Adrenal gland (tissue), 12 donors: ENCODE results near the gene PRH1. TPM values are rescaled to one million over a fixed set of nuclear protein-coding genes. Genes with fewer than 3 reads are reported as not detected.

Experiments used
- DNase-seq, 7 donors: peaks; one replicate each; pipeline ENCODE4 v3.0.0-alpha.2; 2019 to 2020
- H3K27ac ChIP-seq, 5 donors: fragments of 200-600 bp; sonication (generic) in 4 of 5; 1 replicate in 3 of 5; 2 replicates in 2 of 5; pipeline versions ENCODE4 v1.5.1 to v1.8.0; 2016 to 2020; ENCODE audit warnings: mild to moderate bottlenecking in 1 of 5
- H3K27me3 ChIP-seq: fragments of 200-600 bp; 2 replicates; pipeline ENCODE4 v1.8.0; 2021
- H3K36me3 ChIP-seq, 2 donors: fragments of 200-600 bp; replicated peaks in 1 of 2; 1 replicate in 1 of 2; 2 replicates in 1 of 2; pipeline versions ENCODE4 v1.5.1 to v1.8.0; 2018 to 2022
- H3K4me1 ChIP-seq, 2 donors: fragments of 200-600 bp; replicated peaks in 1 of 2; 1 replicate in 1 of 2; 2 replicates in 1 of 2; pipeline versions ENCODE4 v1.5.1 to v1.8.0; 2018 to 2021
- H3K4me3 ChIP-seq, 4 donors: fragments of 200-600 bp; sonication (generic) in 3 of 4; one replicate each; pipeline ENCODE4 v1.5.1; 2016 to 2018
- H3K9me3 ChIP-seq, 3 donors: fragments of 200-600 bp; sonication (generic) in 1 of 3; replicated peaks in 1 of 3; 1 replicate in 2 of 3; 2 replicates in 1 of 3; pipeline versions ENCODE4 v1.5.1 to v1.8.0; 2016 to 2021
- CTCF ChIP-seq, 6 experiments: fragments of 450-650 bp in 4 of 6; fragments of 200-600 bp in 2 of 6; sonication (generic) in 1 of 6; IDR thresholded peaks; 1 replicate in 5 of 6; 2 replicates in 1 of 6; pipeline versions ENCODE4 v1.5.1 to v1.8.0; 2016 to 2021; ENCODE audit warnings: antibody characterized with exemption in 6 of 6, mild to moderate bottlenecking in 2 of 6, moderate library complexity in 1 of 6
- POLR2A ChIP-seq, 2 donors: fragments of 450-650 bp; IDR thresholded peaks; one replicate each; pipeline ENCODE4 v1.6.1; 2017; ENCODE audit warnings: antibody characterized with exemption in 2 of 2, mild to moderate bottlenecking in 2 of 2, moderate library complexity in 1 of 2
- WGBS, 4 donors: extraction: QIAGEN DNeasy Blood & Tissue Kit in 2 of 4; methylation state at CpG; one replicate each; pipeline versions ENCODE4 v1.1.5 to v1.1.7; 2013 to 2017; 5-methylcytosine and 5-hydroxymethylcytosine counted together
- intact Hi-C, 2 donors: fragments of 100-400 bp; cut with DNase I; formaldehyde crosslinking; loops; one replicate each; pipeline versions ENCODE4 v1.14.1 to v1.15.0; 2022 to 2023
- polyA plus RNA-seq, 3 donors: library from polyadenylated mRNA; stranded (reverse); fragments of 200-250 nt in 2 of 3; fragments of 350-450 nt in 1 of 3; fragmentation: Illumina TruSeq in 1 of 3; extraction: RNeasy Lipid Tissue Mini Kit (QIAGEN cat#74804) in 1 of 3; gene quantifications; one replicate each; pipeline ENCODE4 v1.2.3, GENCODE V29; 2013 to 2014
- small RNA-seq, 2 donors: library from RNA; depleted of rRNA; stranded (forward); fragments of <200 nt; gene quantifications; one replicate each; pipeline ENCODE3, GENCODE V24; 2016
- total RNA-seq, 9 donors: library from RNA; depleted of rRNA in 4 of 9; stranded (reverse); fragments of >200 nt in 4 of 9; fragments of 120-200 nt in 1 of 9; fragmentation: NEBNext Ultra II Directional in 1 of 9; extraction: Animal tissue kit (Norgen Biotek cat#: 25700) in 1 of 9; gene quantifications; one replicate each; pipeline versions ENCODE4 v1.1.0 to v1.2.4, GENCODE V29; 2013 to 2023
- donor health status: healthy with polysubstance abuse.
- donor health status: Bipolar disorder and iron deficiency.
- donor health status: DM: yes; HTN: yes; CAD: no.
- donor health status: DM: no; HTN: no; CAD: no.
- donor health status: DM: no; HTN: no; CAD: no.
- donor health status: DM: yes; HTN: yes; CAD: no.

PRH1 gene
- total and polyA plus RNA-seq, 12 donors = 4.3 to 81.4 (median 17.0) TPM

GRCh38 chr12:10847744-10848143 lies 36.3 kb downstream of the PRH1 start:
- DNase-seq = no peak
- no peak overlapping the region for H3K27ac ChIP-seq
- no peaks in the 10 kb centered on the region for H3K4me1 ChIP-seq
- 18 to 37% (median 29%) methylated on average over 2 of the region's 2 CpGs for WGBS, 4 donors
- no peaks in the 10 kb centered on the region for H3K9me3 ChIP-seq
- H3K36me3 ChIP-seq = no peaks in the 10 kb centered on the region
- TF ChIP-seq CTCF (IDR thresholded peaks at IDR 0.05) (no peak), POLR2A (IDR thresholded peaks at IDR 0.05) (no peak)
- H3K27me3 ChIP-seq = no peaks in the 10 kb centered on the region
- H3K4me3 ChIP-seq = no peak overlapping the region
- intact Hi-C loops = no loop called here

GRCh38 chr12:10842862-10843261 lies 41.2 kb downstream of the PRH1 start:
- no peak for DNase-seq
- WGBS, 4 donors = 94 to 100% (median 97%) methylated on average over 2 of the region's 2 CpGs
- H3K36me3 ChIP-seq = no peaks in the 10 kb centered on the region
- intact Hi-C loops = no loop called here
- H3K27ac ChIP-seq = no peak overlapping the region
- H3K4me1 ChIP-seq = no peaks in the 10 kb centered on the region
- H3K27me3 ChIP-seq = no peaks in the 10 kb centered on the region
- no peak for TF ChIP-seq POLR2A (IDR thresholded peaks at IDR 0.05)
- no peak for TF ChIP-seq CTCF (IDR thresholded peaks at IDR 0.05)
- H3K9me3 ChIP-seq = no peaks in the 10 kb centered on the region
- H3K4me3 ChIP-seq = no peak overlapping the region

- intact Hi-C loops = no loop called here
- Histone ChIP-seq H3K4me3 (no peak overlapping the region), H3K9me3 (no peaks in the 10 kb centered on the region), H3K36me3 (no peaks in the 10 kb centered on the region), H3K4me1 (no peaks in the 10 kb centered on the region), H3K27ac (no peak overlapping the region), H3K27me3 (no peaks in the 10 kb centered on the region)
- no peak for DNase-seq
- 90 to 93% (median 91%) methylated on average over 3 of the region's 3 CpGs for WGBS, 4 donors
- TF ChIP-seq POLR2A (IDR thresholded peaks at IDR 0.05) (no peak), CTCF (IDR thresholded peaks at IDR 0.05) (no peak)
Observed at GRCh38 chr12:10838461-10838860, 45.6 kb downstream of the PRH1 start.

Small RNA genes within 50 kb of the gene (small RNA-seq; reads per million reads assigned to genes)
- gene PRR4 = 0 reads per million in 2 donors

Other genes with a start within 250 kb of the PRH1 start
- gene STYK1, start 210.2 kb downstream of the PRH1 start, total RNA-seq = not detected
- under 1 TPM; 0.08 to 0.13 (median 0.10) TPM for gene STYK1, start 210.2 kb downstream of the PRH1 start, polyA plus RNA-seq
- 100 to 1,000 TPM in 8 of 9 donors, 10 to 100 TPM in 1; 72.6 to 294 (median 154) TPM for gene YBX3, start 160.9 kb downstream of the PRH1 start, total RNA-seq
- 100 to 1,000 TPM; 113 to 336 (median 255) TPM for gene YBX3, start 160.9 kb downstream of the PRH1 start, polyA plus RNA-seq
- under 1 TPM in 1 of 9 donors, not detected in 8; 0.22 TPM for gene TAS2R7, start 81.6 kb downstream of the PRH1 start, total RNA-seq
- not detected for gene TAS2R7, start 81.6 kb downstream of the PRH1 start, polyA plus RNA-seq
- under 1 TPM in 4 of 9 donors, not detected in 5; 0.18 to 0.91 (median 0.33) TPM for gene TAS2R8, start 77.0 kb downstream of the PRH1 start, total RNA-seq
- gene TAS2R8, start 77.0 kb downstream of the PRH1 start, polyA plus RNA-seq = under 1 TPM in 1 of 3 donors, not detected in 2; 0.24 TPM
- gene TAS2R9, start 74.1 kb downstream of the PRH1 start, total RNA-seq = under 1 TPM in 1 of 9 donors, not detected in 8; 0.94 TPM
- under 1 TPM in 1 of 3 donors, not detected in 2; 0.10 TPM for gene TAS2R9, start 74.1 kb downstream of the PRH1 start, polyA plus RNA-seq
- 1 to 10 TPM in 3 of 9 donors, under 1 TPM in 6; 0.41 to 6.6 (median 0.81) TPM for gene TAS2R10, start 57.9 kb downstream of the PRH1 start, total RNA-seq
- gene TAS2R10, start 57.9 kb downstream of the PRH1 start, polyA plus RNA-seq = under 1 TPM; 0.40 to 0.97 (median 0.44) TPM
- gene PRR4, start 34.8 kb downstream of the PRH1 start, total RNA-seq = 10 to 100 TPM in 1 of 9 donors, 1 to 10 TPM in 6, not detected in 2; 1.7 to 19.0 (median 3.4) TPM
- 10 to 100 TPM in 2 of 3 donors, 1 to 10 TPM in 1; 7.7 to 36.7 (median 14.9) TPM for gene PRR4, start 34.8 kb downstream of the PRH1 start, polyA plus RNA-seq
- gene TAS2R13, start 25.3 kb upstream of the PRH1 start, total RNA-seq = 10 to 100 TPM in 1 of 9 donors, 1 to 10 TPM in 7, under 1 TPM in 1; 0.79 to 16.4 (median 1.6) TPM
- under 1 TPM in 1 of 3 donors, not detected in 2; 0.03 TPM for gene TAS2R13, start 25.3 kb upstream of the PRH1 start, polyA plus RNA-seq
- gene PRH2, start 45.0 kb upstream of the PRH1 start, total RNA-seq = under 1 TPM in 1 of 9 donors, not detected in 8; 0.22 TPM
- gene PRH2, start 45.0 kb upstream of the PRH1 start, polyA plus RNA-seq = 1 to 10 TPM in 2 of 3 donors, not detected in 1; 1.0 to 1.6 TPM
- 10 to 100 TPM in 3 of 9 donors, 1 to 10 TPM in 6; 1.1 to 16.3 (median 3.0) TPM for gene TAS2R14, start 55.0 kb upstream of the PRH1 start, total RNA-seq
- 1 to 10 TPM in 2 of 3 donors, under 1 TPM in 1; 0.80 to 2.0 (median 1.6) TPM for gene TAS2R14, start 55.0 kb upstream of the PRH1 start, polyA plus RNA-seq
- gene TAS2R50, start 102.7 kb upstream of the PRH1 start, total RNA-seq = 10 to 100 TPM in 1 of 9 donors, 1 to 10 TPM in 7, under 1 TPM in 1; 0.54 to 12.0 (median 1.5) TPM
- not detected for gene TAS2R50, start 102.7 kb upstream of the PRH1 start, polyA plus RNA-seq
- gene TAS2R20, start 114.0 kb upstream of the PRH1 start, total RNA-seq = 10 to 100 TPM in 1 of 9 donors, 1 to 10 TPM in 6, under 1 TPM in 2; 0.69 to 10.5 (median 2.0) TPM
- gene TAS2R20, start 114.0 kb upstream of the PRH1 start, polyA plus RNA-seq = under 1 TPM; 0.17 to 0.42 (median 0.24) TPM
- gene TAS2R19, start 138.4 kb upstream of the PRH1 start, total RNA-seq = 10 to 100 TPM in 1 of 9 donors, 1 to 10 TPM in 6, under 1 TPM in 1, not detected in 1; 0.41 to 18.9 (median 3.9) TPM
- gene TAS2R19, start 138.4 kb upstream of the PRH1 start, polyA plus RNA-seq = under 1 TPM in 2 of 3 donors, not detected in 1; 0.48 to 0.54 TPM
- 10 to 100 TPM in 2 of 9 donors, 1 to 10 TPM in 6, not detected in 1; 1.5 to 28.5 (median 3.9) TPM for gene TAS2R31, start 147.2 kb upstream of the PRH1 start, total RNA-seq
- gene TAS2R31, start 147.2 kb upstream of the PRH1 start, polyA plus RNA-seq = under 1 TPM; 0.20 to 0.24 (median 0.20) TPM
- 1 to 10 TPM in 5 of 9 donors, under 1 TPM in 4; 0.61 to 7.8 (median 1.6) TPM for gene TAS2R46, start 178.0 kb upstream of the PRH1 start, total RNA-seq
- gene TAS2R46, start 178.0 kb upstream of the PRH1 start, polyA plus RNA-seq = under 1 TPM in 1 of 3 donors, not detected in 2; 0.10 TPM
- gene TAS2R43, start 208.1 kb upstream of the PRH1 start, total RNA-seq = 10 to 100 TPM in 1 of 9 donors, 1 to 10 TPM in 4, under 1 TPM in 3, not detected in 1; 0.28 to 17.0 (median 1.3) TPM
- gene TAS2R43, start 208.1 kb upstream of the PRH1 start, polyA plus RNA-seq = not detected